Fibroblast of the aortic adventitia (primary cell): ENCODE results near the gene ADI1. TPM values are rescaled to one million over a fixed set of nuclear protein-coding genes. Genes with fewer than 3 reads are reported as not detected.

Experiments used
- DNase-seq: peaks from one replicate; pipeline ENCODE4 v3.0.0-alpha.2; 2010; ENCODE audit warnings: low read depth
- H3K4me3 ChIP-seq: 2 replicates; pipeline ENCODE4 v1.5.1; 2011; ENCODE audit warnings: low read depth, mild to moderate bottlenecking, control low read depth, low read length, moderate library complexity
- total RNA-seq: library from RNA; depleted of rRNA; stranded (reverse); fragments of >200 nt; gene quantifications from 2 replicates; pipeline ENCODE4 v1.2.3, GENCODE V29; 2012; ENCODE audit warnings: low replicate concordance
- TF ChIP-seq, protein P1 (sequence below): IDR thresholded peaks from 2 replicates; pipeline ENCODE4 v1.5.1; 2011; ENCODE audit warnings: mild to moderate bottlenecking, low read length, control low read depth, inconsistent platforms; ENCODE audit not compliant: insufficient read depth

The ADI1 gene
- total RNA-seq, 1 donor, result 44.7 TPM

DNA sequence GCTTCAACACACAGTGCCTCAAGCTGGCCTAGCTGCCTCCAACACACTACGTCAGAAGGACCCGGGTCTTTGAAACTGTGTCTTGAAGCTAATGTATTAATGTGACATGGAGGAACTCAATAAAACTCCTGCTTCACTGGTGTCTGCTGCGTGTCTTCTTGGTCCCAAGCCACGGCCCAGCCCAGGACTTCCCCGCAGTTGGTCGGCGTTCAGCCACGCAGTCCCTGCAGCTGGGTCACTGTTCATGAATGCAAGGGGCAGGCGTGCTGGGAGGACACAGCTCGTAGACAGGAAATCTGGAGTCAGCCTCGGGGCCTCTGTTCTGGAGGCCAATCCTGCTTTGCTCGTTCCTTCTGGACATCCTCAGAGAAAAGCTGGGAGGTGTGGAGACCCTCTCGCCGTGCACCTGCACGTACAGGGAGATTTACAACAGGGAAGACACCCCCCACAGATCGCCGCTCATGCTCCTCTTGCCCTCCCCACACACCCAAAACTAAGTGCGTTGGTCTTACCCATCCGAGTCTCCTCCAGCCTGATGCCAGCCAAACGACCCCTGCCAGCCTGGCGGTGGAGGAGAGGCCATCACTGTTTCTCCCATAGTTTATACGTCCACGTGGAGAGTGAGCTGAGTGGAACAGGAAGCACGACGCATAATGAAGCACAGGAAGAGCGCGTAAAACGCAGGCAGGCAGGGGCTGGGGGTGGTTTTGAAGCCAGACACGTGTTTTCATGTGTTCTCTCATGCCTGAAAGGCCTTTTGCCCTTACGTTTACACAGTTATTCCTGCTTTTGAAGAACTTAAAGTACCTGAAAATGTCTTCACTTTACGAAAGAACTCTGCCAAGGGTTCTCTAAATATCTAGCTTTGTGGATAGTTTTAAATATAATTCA, 39.7 kb downstream of the ADI1 start:
- DNase-seq, result no peak
- TF ChIP-seq, protein P1, sequence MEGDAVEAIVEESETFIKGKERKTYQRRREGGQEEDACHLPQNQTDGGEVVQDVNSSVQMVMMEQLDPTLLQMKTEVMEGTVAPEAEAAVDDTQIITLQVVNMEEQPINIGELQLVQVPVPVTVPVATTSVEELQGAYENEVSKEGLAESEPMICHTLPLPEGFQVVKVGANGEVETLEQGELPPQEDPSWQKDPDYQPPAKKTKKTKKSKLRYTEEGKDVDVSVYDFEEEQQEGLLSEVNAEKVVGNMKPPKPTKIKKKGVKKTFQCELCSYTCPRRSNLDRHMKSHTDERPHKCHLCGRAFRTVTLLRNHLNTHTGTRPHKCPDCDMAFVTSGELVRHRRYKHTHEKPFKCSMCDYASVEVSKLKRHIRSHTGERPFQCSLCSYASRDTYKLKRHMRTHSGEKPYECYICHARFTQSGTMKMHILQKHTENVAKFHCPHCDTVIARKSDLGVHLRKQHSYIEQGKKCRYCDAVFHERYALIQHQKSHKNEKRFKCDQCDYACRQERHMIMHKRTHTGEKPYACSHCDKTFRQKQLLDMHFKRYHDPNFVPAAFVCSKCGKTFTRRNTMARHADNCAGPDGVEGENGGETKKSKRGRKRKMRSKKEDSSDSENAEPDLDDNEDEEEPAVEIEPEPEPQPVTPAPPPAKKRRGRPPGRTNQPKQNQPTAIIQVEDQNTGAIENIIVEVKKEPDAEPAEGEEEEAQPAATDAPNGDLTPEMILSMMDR, result no peak
- H3K4me3 ChIP-seq, result no peak overlapping the region

DNA sequence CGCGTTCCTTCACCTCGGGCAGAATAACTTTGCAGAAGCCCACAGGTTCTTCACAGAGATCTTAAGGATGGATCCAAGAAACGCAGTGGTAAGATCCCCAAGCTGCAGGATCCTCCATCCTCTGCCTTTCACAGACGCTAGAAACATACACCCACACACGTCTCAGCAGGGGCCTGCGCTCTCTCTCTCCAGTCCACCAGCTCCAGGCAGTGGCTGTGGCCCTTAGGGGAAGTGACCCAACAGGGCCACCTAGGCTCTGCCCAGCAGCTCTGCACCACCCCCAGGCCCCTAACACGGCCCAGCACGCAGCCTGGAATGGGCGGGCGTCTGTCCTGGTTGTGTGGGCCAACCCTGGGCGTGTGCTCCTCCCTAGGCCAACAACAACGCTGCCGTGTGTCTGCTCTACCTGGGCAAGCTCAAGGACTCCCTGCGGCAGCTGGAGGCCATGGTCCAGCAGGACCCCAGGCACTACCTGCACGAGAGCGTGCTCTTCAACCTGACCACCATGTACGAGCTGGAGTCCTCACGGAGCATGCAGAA, 40.4 kb downstream of the ADI1 start:
- no peak for DNase-seq
- no peak overlapping the region for H3K4me3 ChIP-seq
- TF ChIP-seq, protein P1, result no peak

- H3K4me3 ChIP-seq, result no peak overlapping the region
- no peak for DNase-seq
- TF ChIP-seq, protein P1, result no peak
Observed at GRCh38 chr2:3476985-3477327, 42.4 kb downstream of the ADI1 start.

DNA sequence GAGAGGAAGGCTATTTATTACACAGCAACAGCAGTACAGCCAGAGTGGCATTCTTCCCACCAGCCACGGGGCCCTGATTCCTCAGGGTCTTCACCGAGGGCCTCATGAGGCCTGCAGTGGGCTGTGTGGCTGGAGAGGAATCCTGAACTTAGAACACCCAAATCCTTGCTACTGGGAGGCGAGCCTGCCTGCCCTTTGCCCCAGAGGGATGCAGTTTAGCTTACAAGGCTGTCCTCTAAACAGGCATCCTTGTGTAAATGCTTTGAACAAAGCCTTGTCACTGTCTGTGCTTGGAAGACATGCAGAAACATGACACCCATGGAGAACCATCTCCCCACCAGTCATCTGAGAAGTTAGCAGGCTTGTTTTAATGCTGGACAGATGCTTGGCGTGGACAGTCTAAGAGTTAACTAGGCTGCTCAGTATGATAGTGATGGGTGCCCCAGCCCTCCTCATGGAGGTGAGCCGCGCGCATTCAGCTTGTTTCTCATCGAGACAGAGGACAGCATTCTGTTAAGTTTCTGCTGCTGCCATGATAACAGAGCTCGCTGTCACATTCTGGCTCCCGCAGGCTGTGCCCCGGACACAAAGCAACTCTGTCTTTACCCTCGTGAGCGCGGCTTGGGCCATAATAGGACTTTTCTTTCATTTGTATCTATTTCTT, 42.9 kb downstream of the ADI1 start:
- DNase-seq, result no peak
- TF ChIP-seq, protein P1, result no peak
- no peak overlapping the region for H3K4me3 ChIP-seq

GRCh38 chr2:3475771-3476170, 43.6 kb downstream of the ADI1 start:
- no peak for DNase-seq

GRCh38 chr2:3472966-3473365, 46.4 kb downstream of the ADI1 start:
- DNase-seq, result no peak
- TF ChIP-seq, protein P1, result no peak
- H3K4me3 ChIP-seq, result no peak overlapping the region

More at GRCh38 chr2:3475771-3476170, 43.6 kb downstream of the ADI1 start:
- TF ChIP-seq, protein P1, result no peak
- no peak overlapping the region for H3K4me3 ChIP-seq
